Adrenal gland (tissue), 5 donors: ENCODE measurements around the gene RBM39.

ENCODE experiments used
- CTCF ChIP-seq, 6 experiments: fragments of 450-650 bp in 4 of 6; fragments of 200-600 bp in 2 of 6; sonication (generic) in 1 of 6; IDR thresholded peaks; 1 replicate in 5 of 6; 2 replicates in 1 of 6; pipeline versions ENCODE4 v1.5.1 to v1.8.0; 2016 to 2021; ENCODE audit warnings: antibody characterized with exemption in 6 of 6, mild to moderate bottlenecking in 2 of 6, moderate library complexity in 1 of 6
- POLR2A ChIP-seq, 2 donors: fragments of 450-650 bp; IDR thresholded peaks; one replicate each; pipeline ENCODE4 v1.6.1; 2017; ENCODE audit warnings: antibody characterized with exemption in 2 of 2, mild to moderate bottlenecking in 2 of 2, moderate library complexity in 1 of 2
- donor health status: DM: no; HTN: no; CAD: no.

- TF ChIP-seq CTCF (IDR thresholded peaks at IDR 0.05) (peak in 2 of 6 experiments; percentile 4 to 24), POLR2A (IDR thresholded peaks at IDR 0.05) (peak; percentile 87 to 90)
Observed at GRCh38 chr20:35664466-35665206, 77.4 kb downstream of the RBM39 start, which contains the start of the genes CPNE1 and RBM12.
